ENCODE data around the gene STX10. TPM values are rescaled to one million over a fixed set of nuclear protein-coding genes. Genes with fewer than 3 reads are reported as not detected.

The STX10 gene
- total and polyA plus RNA-seq, 7 donors: 63.1 to 127 (median 71.1) TPM

DNA sequence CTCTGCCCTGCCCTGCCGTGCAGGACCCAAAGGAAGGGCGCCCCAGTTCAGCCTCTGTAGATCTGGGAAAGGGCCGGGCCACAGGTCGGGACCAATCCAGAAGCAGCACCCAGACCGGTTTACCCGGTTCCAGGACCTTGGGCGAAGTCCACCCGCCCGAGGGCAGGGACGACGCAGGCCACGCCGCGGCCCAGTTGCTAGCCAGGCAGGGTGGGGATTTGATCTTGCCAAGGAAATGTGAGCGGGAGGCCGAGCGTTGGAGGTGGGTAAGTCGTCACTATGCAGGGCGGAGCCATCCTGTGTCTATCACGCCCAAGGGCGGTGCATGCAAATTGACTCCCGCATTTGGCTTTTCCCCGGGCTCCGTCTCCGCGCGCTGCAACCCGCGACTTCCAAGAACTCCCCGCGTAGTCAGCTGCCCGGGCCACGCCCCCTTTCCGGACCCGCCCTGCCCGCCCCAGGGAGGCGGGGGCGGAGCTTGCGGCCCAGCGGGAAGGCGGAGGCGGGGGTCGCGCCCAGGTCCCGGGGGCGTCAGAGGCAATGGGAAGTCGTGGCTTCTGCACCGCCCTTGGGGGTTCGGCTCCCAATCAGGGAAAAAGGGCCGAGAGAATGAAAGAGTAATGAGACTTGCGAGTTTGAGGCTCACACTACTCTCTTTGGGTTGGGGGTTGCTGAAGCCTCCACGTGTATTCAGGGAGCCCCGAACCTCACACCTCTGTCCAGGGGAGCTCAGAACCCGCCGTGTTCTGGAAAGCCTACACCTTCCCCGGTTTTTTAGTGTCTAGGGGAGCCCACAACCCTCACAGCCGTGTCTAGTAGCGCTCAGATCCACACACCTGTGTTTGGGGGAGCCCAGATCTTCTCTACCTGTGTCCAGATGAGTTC, 12.8 kb upstream of the STX10 start:
- peak; percentile 99 for DNase-seq
- Histone ChIP-seq H3K36me3 (no peaks in the 10 kb centered on the region), H3K4me3 (peak overlapping the region; percentile 25 to 47 (median 44)), H3K4me1 (peaks cover 0 to 43% (median 36%) of the 10 kb centered on the region in 4 donors), H3K9me3 (no peaks in the 10 kb centered on the region), H3K27ac (peak overlapping the region; percentile 91 to 94 (median 94)), H3K27me3 (no peaks in the 10 kb centered on the region)
- 1 to 2% methylated on average over 58 of the region's 58 CpGs for WGBS, 2 donors
- intact Hi-C loops (cut with DNase I): loop anchor here (5.0 kb wide), 1 partner anchor 684 kb away; no protein-coding TSS in a partner anchor
- TF ChIP-seq, protein P1, sequence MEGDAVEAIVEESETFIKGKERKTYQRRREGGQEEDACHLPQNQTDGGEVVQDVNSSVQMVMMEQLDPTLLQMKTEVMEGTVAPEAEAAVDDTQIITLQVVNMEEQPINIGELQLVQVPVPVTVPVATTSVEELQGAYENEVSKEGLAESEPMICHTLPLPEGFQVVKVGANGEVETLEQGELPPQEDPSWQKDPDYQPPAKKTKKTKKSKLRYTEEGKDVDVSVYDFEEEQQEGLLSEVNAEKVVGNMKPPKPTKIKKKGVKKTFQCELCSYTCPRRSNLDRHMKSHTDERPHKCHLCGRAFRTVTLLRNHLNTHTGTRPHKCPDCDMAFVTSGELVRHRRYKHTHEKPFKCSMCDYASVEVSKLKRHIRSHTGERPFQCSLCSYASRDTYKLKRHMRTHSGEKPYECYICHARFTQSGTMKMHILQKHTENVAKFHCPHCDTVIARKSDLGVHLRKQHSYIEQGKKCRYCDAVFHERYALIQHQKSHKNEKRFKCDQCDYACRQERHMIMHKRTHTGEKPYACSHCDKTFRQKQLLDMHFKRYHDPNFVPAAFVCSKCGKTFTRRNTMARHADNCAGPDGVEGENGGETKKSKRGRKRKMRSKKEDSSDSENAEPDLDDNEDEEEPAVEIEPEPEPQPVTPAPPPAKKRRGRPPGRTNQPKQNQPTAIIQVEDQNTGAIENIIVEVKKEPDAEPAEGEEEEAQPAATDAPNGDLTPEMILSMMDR (IDR thresholded peaks at IDR 0.05): no peak
- TF ChIP-seq POLR2A (IDR thresholded peaks at IDR 0.05): peak in 1 of 2 donors; percentile 64
- peak; percentile 68 to 92 (median 83) for TF ChIP-seq POLR2AphosphoS5 (IDR thresholded peaks at IDR 0.05)
- TF ChIP-seq EP300 (IDR thresholded peaks at IDR 0.05): peak in 1 of 4 donors; percentile 71

DNA sequence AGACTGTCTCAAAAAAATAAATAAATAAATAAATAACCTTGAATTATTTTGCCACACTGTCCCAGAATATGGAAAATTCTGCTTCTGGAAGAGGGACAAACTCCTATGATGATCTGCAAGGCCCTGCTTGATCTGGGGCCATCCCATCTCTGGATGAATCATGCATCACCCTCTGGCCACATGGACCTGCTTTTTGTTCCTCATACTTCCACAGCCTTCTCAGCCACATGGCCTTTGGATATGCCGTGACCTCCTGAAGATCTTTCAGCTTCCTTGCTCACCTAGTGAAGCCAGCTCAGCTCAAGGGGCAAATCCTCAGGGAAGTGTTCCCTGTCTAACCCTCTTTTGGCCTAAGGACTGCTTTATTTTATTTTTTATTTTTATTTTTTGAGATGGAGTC, 10.4 kb upstream of the STX10 start:
- DNase-seq: no peak
- Histone ChIP-seq H3K27me3 (no peaks in the 10 kb centered on the region), H3K4me3 (no peak overlapping the region), H3K9me3 (no peaks in the 10 kb centered on the region), H3K36me3 (no peaks in the 10 kb centered on the region), H3K4me1 (peaks cover 0 to 39% (median 32%) of the 10 kb centered on the region in 4 donors), H3K27ac (no peak overlapping the region)
- 71 to 82% methylated on average over 1 of the region's 1 CpG for WGBS, 2 donors
- intact Hi-C loops (cut with DNase I): loop anchor here (5.0 kb wide), 1 partner anchor 687 kb away; no protein-coding TSS in a partner anchor
- TF ChIP-seq, protein P1 (IDR thresholded peaks at IDR 0.05): no peak
- no peak for TF ChIP-seq POLR2A (IDR thresholded peaks at IDR 0.05)
- TF ChIP-seq EP300 (IDR thresholded peaks at IDR 0.05): no peak
- no peak for TF ChIP-seq POLR2AphosphoS5 (IDR thresholded peaks at IDR 0.05)

DNA sequence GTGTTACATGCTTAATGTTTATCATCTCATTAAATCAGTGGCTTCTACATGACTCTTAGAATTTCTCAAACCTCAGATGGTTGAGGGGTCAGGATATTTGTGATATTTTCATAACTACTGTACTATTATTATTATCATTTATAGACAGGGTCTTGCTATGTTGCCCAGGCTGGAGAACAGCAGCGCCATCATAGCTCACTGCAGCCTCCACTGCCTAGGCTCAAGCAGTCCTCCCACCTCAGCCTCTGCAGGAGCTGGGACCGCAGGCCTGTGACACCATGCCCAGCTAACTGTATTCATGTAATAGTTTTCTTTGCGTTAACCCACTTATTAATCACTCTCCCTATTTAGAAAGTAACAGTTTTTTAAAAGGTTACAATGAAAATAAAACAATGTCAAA, 9.5 kb upstream of the STX10 start:
- H3K4me1 ChIP-seq: peaks cover 0 to 41% (median 39%) of the 10 kb centered on the region in 4 donors
- TF ChIP-seq, protein P1 (IDR thresholded peaks at IDR 0.05): no peak
- TF ChIP-seq POLR2AphosphoS5 (IDR thresholded peaks at IDR 0.05) (no peak), POLR2A (IDR thresholded peaks at IDR 0.05) (no peak), EP300 (IDR thresholded peaks at IDR 0.05) (no peak)
- intact Hi-C loops (cut with DNase I): loop anchor here (5.0 to 10.0 kb wide), 2 partner anchors 165 to 688 kb away; partner anchors contain the start of gene NFIX

DNA sequence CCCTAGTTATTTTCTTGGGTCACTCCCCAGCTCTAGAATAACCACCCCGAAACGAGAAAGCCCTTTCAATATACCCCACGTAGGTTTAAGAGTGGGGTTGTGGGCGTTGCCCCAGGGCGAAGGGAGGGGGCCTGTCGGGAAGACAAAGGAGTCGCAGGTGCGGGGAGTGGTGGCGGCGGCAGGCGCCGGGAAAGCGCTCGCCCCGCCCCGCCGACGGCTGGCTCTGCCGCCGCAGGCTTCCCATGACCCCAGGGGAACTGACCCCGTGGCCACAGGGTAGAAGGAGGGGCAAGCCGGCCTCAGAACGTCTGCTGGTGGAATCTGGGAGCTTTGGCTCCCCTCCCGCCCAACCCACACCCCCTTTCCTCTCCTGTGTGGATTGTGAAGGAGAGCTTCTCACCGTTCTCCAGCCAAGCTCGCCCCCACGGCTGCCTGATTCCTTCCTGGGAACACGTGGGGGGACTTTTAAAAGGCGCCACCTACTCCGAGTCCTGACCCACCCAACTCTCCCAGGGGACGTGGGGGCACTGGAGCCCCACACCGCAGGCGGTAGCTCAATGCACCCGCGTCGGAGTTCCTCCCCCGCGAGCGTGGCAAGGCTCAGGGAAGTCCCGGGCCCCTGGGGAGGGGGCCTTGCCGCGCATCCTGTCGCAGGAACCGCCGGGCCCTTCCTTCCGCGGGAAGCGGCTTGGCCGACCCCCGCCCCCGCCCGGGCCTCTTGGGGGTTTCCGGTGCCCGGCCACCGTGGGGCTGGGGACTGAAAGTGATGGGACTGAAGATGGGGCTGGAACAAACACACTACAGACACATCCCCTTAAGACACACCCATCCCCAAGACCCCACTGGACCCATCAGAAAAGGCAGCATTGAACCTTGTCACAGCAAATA, 5.5 kb upstream of the STX10 start:
- WGBS, 2 donors: 4 to 5% methylated on average over 55 of the region's 55 CpGs
- intact Hi-C loops (cut with DNase I): loop anchor here (10.0 kb wide), 1 partner anchor 161 kb away; the partner anchor contains the start of gene NFIX
- Histone ChIP-seq H3K9me3 (no peaks in the 10 kb centered on the region), H3K36me3 (no peaks in the 10 kb centered on the region), H3K4me3 (peak overlapping the region; percentile 64 to 96 (median 84)), H3K27ac (peak overlapping the region; percentile 92 to 100 (median 100)), H3K27me3 (no peaks in the 10 kb centered on the region), H3K4me1 (peaks cover 6 to 24% (median 19%) of the 10 kb centered on the region in 4 donors)
- TF ChIP-seq POLR2AphosphoS5 (IDR thresholded peaks at IDR 0.05) (peak in 2 of 4 donors; percentile 31 to 45), POLR2A (IDR thresholded peaks at IDR 0.05) (no peak), EP300 (IDR thresholded peaks at IDR 0.05) (peak in 1 of 4 donors; percentile 17)
- TF ChIP-seq, protein P1 (IDR thresholded peaks at IDR 0.05): no peak
- DNase-seq: peak; percentile 91

More for the DNA sequence above, 9.5 kb upstream of the STX10 start:
- H3K36me3 ChIP-seq: no peaks in the 10 kb centered on the region
- H3K27me3 ChIP-seq: no peaks in the 10 kb centered on the region
- no peaks in the 10 kb centered on the region for H3K9me3 ChIP-seq
- 96 to 97% methylated on average over 3 of the region's 3 CpGs for WGBS, 2 donors
- DNase-seq: no peak
- H3K4me3 ChIP-seq: no peak overlapping the region
- H3K27ac ChIP-seq: no peak overlapping the region

All from sigmoid colon (tissue), 7 donors.